Psoas muscle (tissue), 8 donors: ENCODE results near the gene SYT2. TPM values are rescaled to one million over a fixed set of nuclear protein-coding genes. Genes with fewer than 3 reads are reported as not detected.

Experiments
- ATAC-seq, 4 donors: fragments of 200-7000 bp; cut with Tn5 transposase; one replicate each; pipeline ENCODE4 v1.9.1; 2020; ENCODE audit warnings: moderate library complexity in 3 of 4, mild to moderate bottlenecking in 2 of 4
- DNase-seq, 2 donors: peaks; one replicate each; pipeline ENCODE4 v3.0.0-alpha.2; 2020
- H3K27ac ChIP-seq: fragments of 200-600 bp; one replicate; pipeline ENCODE4 v1.8.0; 2022
- H3K27me3 ChIP-seq, 3 donors: fragments of 200-600 bp in 1 of 3; one replicate each; pipeline versions ENCODE4 v1.6.1 to v1.8.0; 2013 to 2022; ENCODE audit warnings: low read length in 2 of 3, mild to moderate bottlenecking in 2 of 3, moderate library complexity in 1 of 3; ENCODE audit not compliant: insufficient read depth in 3 of 3
- H3K36me3 ChIP-seq, 2 donors: fragments of 200-600 bp in 1 of 2; one replicate each; pipeline versions ENCODE4 v1.6.1 to v1.8.0; 2013 to 2022; ENCODE audit warnings: low read depth in 1 of 2, mild to moderate bottlenecking in 1 of 2, moderate library complexity in 1 of 2; ENCODE audit not compliant: insufficient read depth in 1 of 2
- H3K4me1 ChIP-seq: fragments of 200-600 bp; one replicate; pipeline ENCODE4 v1.8.0; 2022
- H3K4me3 ChIP-seq: fragments of 200-600 bp; one replicate; pipeline ENCODE4 v1.8.0; 2022; ENCODE audit warnings: mild to moderate bottlenecking
- H3K9me3 ChIP-seq: fragments of 200-600 bp; one replicate; pipeline ENCODE4 v1.8.0; 2022
- WGBS, 3 donors: extraction: QIAGEN DNeasy Blood & Tissue Kit; methylation state at CpG; one replicate each; pipeline versions ENCODE4 v1.1.6 to v1.1.7; 2013; 5-methylcytosine and 5-hydroxymethylcytosine counted together
- intact Hi-C, 2 donors: fragments of 100-400 bp; cut with DNase I; formaldehyde crosslinking; loops; one replicate each; pipeline versions ENCODE4 v1.11.0 to v1.14.2; 2022
- polyA plus RNA-seq, 3 donors: library from polyadenylated mRNA; stranded (reverse); fragments of 200-250 nt; gene quantifications; one replicate each; pipeline ENCODE4 v1.2.3, GENCODE V29; 2013
- total RNA-seq, 4 donors: library from RNA; stranded (reverse); fragmentation: NEBNext Ultra II Directional in 2 of 4; extraction: Animal tissue kit (Norgen Biotek cat#: 25700) in 2 of 4; gene quantifications; one replicate each; pipeline versions ENCODE4 v1.2.1 to v1.2.4, GENCODE V29; 2021 to 2023
- TF ChIP-seq, protein P1 (sequence below): fragments of 200-600 bp; IDR thresholded peaks from one replicate; pipeline ENCODE4 v1.8.0; 2022; ENCODE audit warnings: antibody characterized with exemption
- donor health status: healthy with polysubstance abuse.
- donor health status: DM: no; HTN: no; CAD: no; lungs with moderate emphysema.
- donor health status: Bipolar disorder and iron deficiency.
- donor health status: healthy.
- donor health status: DM: yes; HTN: yes; CAD: no.
- donor health status: DM: no; HTN: no; CAD: no.
- donor health status: DM: no; HTN: no; CAD: no.
- donor health status: DM: yes; HTN: yes; CAD: no.

Gene SYT2
- total and polyA plus RNA-seq, 7 donors: 0.01 to 0.02 TPM; not detected in 5

DNA sequence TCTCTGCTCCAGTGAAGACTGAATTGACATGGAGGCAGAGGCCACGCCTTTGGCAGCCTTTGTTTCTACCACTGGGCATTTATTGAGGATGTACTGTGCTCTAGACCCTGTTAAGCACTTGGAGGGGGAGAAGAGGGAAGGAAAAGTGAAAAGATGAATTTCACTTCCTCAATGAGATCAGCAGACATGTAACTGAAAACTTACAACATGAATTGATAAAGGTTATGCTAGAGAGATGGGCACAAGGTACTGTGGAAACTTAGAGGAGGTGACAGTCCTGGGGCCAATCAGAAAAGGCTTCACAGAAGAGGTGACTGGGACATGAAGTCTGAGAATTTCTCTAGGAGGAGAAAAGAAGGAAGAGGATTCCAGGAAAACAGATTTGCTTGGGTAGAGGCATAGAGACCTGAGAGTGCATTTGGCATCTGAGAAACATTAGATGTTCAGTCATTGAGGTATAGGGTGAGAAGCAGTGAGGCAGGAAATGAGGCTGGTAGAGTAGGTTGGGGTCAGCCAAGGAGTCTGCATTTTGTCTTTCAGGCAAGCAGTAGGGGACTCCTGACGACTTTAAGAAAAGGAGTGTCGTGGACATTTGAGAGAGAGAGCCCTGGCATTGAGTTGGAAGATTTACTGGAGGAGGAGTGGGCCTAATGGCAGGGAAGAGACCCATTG is 113.0 kb downstream of the SYT2 start:
- TF ChIP-seq, protein P1, sequence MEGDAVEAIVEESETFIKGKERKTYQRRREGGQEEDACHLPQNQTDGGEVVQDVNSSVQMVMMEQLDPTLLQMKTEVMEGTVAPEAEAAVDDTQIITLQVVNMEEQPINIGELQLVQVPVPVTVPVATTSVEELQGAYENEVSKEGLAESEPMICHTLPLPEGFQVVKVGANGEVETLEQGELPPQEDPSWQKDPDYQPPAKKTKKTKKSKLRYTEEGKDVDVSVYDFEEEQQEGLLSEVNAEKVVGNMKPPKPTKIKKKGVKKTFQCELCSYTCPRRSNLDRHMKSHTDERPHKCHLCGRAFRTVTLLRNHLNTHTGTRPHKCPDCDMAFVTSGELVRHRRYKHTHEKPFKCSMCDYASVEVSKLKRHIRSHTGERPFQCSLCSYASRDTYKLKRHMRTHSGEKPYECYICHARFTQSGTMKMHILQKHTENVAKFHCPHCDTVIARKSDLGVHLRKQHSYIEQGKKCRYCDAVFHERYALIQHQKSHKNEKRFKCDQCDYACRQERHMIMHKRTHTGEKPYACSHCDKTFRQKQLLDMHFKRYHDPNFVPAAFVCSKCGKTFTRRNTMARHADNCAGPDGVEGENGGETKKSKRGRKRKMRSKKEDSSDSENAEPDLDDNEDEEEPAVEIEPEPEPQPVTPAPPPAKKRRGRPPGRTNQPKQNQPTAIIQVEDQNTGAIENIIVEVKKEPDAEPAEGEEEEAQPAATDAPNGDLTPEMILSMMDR: no peak
- H3K27ac ChIP-seq: no peak overlapping the region
- H3K27me3 ChIP-seq: no peaks in the 10 kb centered on the region
- no peak for DNase-seq
- no peaks in the 10 kb centered on the region for H3K9me3 ChIP-seq
- ATAC-seq: no peak
- no peak overlapping the region for H3K4me3 ChIP-seq
- peaks cover 0 to 49% of the 10 kb centered on the region in 2 donors for H3K36me3 ChIP-seq
- 93 to 98% (median 96%) methylated on average over 3 of the region's 3 CpGs for whole genome bisulfite sequencing, 3 donors
- H3K4me1 ChIP-seq: peaks cover 25% of the 10 kb centered on the region
- intact Hi-C loops: loop anchor here in 1 of 2 donors (5.0 kb wide), 1 partner anchor 100 kb away; no protein-coding TSS in a partner anchor

DNA sequence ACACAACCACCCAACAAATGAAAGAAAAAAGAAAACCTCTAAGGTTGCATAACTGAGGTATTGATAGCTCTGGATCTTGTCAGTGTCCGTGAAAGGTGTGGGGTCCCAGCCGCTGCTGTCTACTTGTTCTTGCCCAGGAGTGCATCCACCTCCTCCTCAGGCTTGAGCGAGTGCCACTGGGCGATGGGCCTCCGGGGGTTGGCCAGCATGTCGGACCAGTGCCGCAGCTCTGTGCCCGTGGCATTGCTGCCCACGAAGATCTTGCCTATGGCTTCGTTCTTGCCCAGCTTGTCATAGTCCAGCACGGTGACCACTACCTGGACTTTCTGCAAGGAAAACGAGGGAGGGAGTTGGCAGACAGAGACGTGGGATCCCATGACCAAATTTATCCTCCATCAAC is 113.6 kb downstream of the SYT2 start:
- Histone ChIP-seq H3K9me3 (no peaks in the 10 kb centered on the region), H3K36me3 (peaks cover 0 to 49% of the 10 kb centered on the region in 2 donors), H3K27me3 (no peaks in the 10 kb centered on the region), H3K4me1 (peaks cover 25% of the 10 kb centered on the region), H3K4me3 (no peak overlapping the region), H3K27ac (no peak overlapping the region)
- TF ChIP-seq, protein P1: no peak
- DNase-seq (no peak), ATAC-seq (no peak)
- intact Hi-C loops: loop anchor here in 1 of 2 donors (5.0 kb wide), 1 partner anchor 99 kb away; no protein-coding TSS in a partner anchor
- WGBS, 3 donors: 88 to 96% (median 92%) methylated on average over 13 of the region's 13 CpGs

DNA sequence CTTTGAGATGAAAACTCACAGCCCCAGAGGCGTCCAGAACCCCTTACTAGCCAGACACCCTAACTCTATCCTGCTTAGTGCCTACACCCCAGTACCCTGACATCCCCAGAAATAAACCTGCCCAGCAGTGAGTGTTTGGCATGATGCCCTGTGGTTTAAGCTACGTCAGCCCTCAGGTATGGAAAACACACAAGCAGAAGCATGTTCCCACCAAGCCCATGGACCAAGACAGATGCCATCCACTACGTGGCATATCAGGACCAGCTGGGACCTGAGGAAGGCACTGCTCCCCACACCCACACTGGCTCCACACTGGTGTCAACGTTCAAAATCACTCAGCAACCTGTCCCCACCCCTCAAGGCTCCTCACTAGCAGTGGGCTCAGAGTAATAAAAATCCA is 116.4 kb downstream of the SYT2 start:
- WGBS, 3 donors: 70 to 73% (median 72%) methylated on average over 4 of the region's 4 CpGs
- H3K27ac ChIP-seq: peak overlapping the region; percentile 46
- intact Hi-C loops: no loop called here

DNA sequence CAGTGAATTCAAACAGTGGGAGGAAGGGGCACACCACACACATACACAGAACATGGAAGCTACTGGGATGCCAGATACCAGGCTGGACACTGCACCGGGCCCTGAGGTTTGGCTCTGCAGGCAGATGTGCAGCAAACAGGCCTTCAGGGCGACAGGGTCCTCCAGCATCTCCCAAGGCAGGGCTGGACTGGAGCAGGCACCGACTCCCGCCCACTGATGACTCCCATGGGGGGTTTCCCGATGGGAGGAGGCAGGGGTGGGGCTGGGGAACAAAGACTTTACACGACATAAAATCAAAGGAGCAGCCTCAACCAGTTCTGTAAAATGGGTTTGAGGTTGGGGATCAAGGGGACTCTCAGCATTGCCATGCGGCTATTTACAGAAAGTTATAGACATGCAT is 118.1 kb downstream of the SYT2 start:
- 67 to 79% (median 68%) methylated on average over 7 of the region's 7 CpGs for WGBS, 3 donors
- Histone ChIP-seq H3K9me3 (no peaks in the 10 kb centered on the region), H3K4me3 (no peak overlapping the region), H3K27me3 (no peaks in the 10 kb centered on the region), H3K36me3 (peaks cover 0 to 12% of the 10 kb centered on the region in 2 donors), H3K4me1 (peaks cover 48% of the 10 kb centered on the region), H3K27ac (peak overlapping the region; percentile 46)
- ATAC-seq (no peak), DNase-seq (no peak)
- intact Hi-C loops: no loop called here
- TF ChIP-seq, protein P1: no peak

More for the DNA sequence above, 116.4 kb downstream of the SYT2 start:
- Histone ChIP-seq H3K4me3 (no peak overlapping the region), H3K4me1 (peaks cover 32% of the 10 kb centered on the region), H3K9me3 (no peaks in the 10 kb centered on the region), H3K36me3 (peaks cover 0 to 29% of the 10 kb centered on the region in 2 donors), H3K27me3 (no peaks in the 10 kb centered on the region)
- DNase-seq: no peak
- no peak for ATAC-seq
- TF ChIP-seq, protein P1: no peak
